ENCODE results near the gene IGFBP7. TPM values are rescaled to one million over a fixed set of nuclear protein-coding genes. Genes with fewer than 3 reads are reported as not detected.
"Not testable (repeated sequence)": the region's sequence is repeated elsewhere in the genome, so short reads cannot be mapped to it uniquely, and the experiment has no call there.

The IGFBP7 gene
- total RNA-seq, 1 donor from 2014 or later = 769 TPM

DNA sequence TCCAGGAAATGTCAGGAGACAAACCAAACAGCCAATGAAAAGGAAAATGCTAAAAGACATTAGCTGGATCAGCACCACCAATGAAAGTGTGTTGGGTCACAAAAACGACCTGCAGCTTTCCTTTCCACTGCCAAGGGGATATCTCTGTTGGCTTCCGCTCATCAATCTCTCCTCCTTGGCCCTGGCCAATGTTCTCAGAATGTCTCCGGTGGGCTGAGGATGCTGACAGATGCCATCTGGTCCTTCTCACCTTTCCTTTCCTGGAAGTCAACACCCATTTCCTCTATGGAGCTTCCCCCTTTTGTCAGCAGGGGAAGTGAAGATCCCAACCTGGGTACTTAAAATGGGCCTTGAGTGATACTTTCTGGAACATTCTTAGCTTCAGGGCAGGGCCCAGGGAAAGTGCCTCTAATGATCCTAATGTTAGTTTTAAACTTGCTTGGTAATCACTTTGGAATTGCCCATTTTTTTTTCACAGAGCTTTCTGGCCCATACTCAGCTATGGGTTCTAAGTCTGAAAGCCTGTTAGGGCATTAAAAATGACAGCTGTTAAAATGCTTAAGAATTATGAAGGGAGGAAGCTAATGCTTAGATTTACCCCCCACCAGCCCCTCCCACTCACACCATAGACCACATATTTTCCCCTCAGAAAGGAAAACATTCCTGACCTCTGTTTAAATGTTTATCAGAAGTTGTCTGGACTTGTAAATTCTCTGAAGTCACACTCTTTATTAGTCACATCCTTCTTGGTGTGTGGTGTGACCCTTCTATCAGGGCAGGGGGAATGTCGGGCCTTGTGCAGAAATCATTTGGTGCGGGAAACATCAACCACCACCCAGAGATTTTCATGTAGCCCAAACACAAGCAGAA is 29.2 kb downstream of the IGFBP7 start:
- ATAC-seq (ENCODE audit: poor library complexity) (no peak), DNase-seq (no peak)
- intact Hi-C loops (cut with DNase I) = no loop called here

- DNase-seq (no peak), ATAC-seq (ENCODE audit: poor library complexity) (peak; percentile 62)
- intact Hi-C loops (cut with DNase I) = no loop called here
Measured at GRCh38 chr4:57078685-57079521, 31.3 kb downstream of the IGFBP7 start.

GRCh38 chr4:57077550-57078343 is 32.4 kb downstream of the IGFBP7 start:
- intact Hi-C loops (cut with DNase I) = no loop called here
- ATAC-seq (ENCODE audit: poor library complexity) (no peak), DNase-seq (no peak)

DNA sequence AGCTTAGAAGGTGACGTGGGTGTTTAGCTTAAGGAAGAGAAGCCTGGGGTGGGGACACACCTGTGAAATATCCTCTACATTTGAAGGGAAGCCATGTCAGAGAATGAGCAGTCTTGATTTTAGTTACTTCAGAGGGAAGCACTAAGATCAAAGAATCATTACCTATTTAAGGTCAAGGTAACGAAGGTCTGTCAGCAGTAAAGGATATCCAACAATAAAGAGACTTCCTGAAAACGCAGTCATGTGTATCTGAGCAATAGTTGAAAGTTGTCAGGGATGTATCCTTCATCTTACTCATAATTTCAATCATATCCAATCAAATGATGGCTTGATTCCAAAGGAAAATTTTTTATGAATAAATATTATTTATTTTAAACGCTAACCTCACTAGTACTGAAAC is 33.5 kb downstream of the IGFBP7 start:
- no peak for DNase-seq
- intact Hi-C loops (cut with DNase I) = no loop called here
- ATAC-seq (ENCODE audit: poor library complexity) = no peak

- no peak for ATAC-seq (ENCODE audit: poor library complexity)
- intact Hi-C loops (cut with DNase I) = no loop called here
Measured at GRCh38 chr4:57075367-57075766, 34.8 kb downstream of the IGFBP7 start.

DNA sequence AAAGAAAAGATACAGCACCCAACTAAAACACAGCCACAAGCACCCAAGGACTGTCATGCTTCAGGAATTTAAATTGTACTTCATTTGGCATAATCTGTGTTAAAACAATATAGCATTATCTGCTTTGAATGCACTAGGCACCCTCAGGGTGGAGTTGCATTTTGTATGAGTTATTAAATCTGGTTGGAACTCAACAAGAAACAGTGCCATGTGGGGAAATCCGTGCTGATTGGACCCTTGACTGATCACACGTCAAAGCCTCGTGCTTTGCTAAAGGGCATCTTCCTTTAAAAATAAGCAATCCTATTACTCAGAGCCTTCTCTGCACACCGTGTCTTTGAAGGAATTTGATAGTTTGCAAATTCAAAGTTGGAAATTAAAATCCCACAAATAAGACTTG is 35.4 kb downstream of the IGFBP7 start:
- ATAC-seq (ENCODE audit: poor library complexity) (no peak), DNase-seq (no peak)
- intact Hi-C loops (cut with DNase I) = no loop called here

More at GRCh38 chr4:57075367-57075766, 34.8 kb downstream of the IGFBP7 start:
- no peak for DNase-seq

DNA sequence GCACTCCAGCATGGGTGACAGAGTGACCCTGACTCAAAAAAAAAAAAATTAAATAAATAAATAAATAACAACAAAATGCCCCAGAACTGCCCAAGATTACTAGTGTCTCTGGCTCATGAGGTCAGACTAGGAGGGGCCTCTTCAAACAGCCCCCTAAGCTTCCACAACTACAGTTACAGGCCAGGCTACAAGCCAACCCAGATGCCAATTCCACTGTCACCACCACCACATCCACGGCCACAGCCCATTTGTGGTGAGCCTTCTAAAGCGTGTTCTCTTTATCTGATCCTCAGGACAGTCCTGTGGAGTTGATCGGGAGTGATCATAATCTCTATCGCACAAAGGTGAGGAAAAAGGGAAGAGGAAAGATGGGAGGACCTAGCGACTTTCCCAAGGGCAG is 36.6 kb downstream of the IGFBP7 start:
- ATAC-seq (ENCODE audit: poor library complexity) = no peak

GRCh38 chr4:57071326-57071725 is 38.9 kb downstream of the IGFBP7 start:
- intact Hi-C loops (cut with DNase I) = no loop called here
- DNase-seq = peak; percentile 68
- ATAC-seq (ENCODE audit: poor library complexity) = peak; percentile 78

More for the DNA sequence above, 36.6 kb downstream of the IGFBP7 start:
- no peak for DNase-seq
- intact Hi-C loops (cut with DNase I) = no loop called here

DNA sequence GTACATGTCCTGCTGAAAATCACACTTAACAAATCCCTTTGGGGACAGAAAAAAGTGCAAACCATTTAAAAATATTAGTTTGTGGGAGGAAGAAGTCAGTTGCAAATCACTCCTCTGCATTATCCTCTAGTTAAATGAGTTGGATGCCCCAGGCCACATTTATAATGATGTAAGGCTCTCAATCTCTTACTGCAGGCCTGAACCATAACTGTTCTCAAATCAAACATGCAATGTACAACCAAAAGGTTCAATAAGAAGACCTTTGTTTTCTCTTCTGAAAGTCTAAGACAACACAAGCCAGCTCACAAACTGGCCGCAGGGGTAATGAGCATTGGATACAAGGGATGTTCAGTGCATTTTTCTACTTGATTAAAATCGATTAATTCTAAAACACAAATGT is 39.7 kb downstream of the IGFBP7 start:
- intact Hi-C loops (cut with DNase I) = no loop called here
- DNase-seq (no peak), ATAC-seq (ENCODE audit: poor library complexity) (no peak)

DNA sequence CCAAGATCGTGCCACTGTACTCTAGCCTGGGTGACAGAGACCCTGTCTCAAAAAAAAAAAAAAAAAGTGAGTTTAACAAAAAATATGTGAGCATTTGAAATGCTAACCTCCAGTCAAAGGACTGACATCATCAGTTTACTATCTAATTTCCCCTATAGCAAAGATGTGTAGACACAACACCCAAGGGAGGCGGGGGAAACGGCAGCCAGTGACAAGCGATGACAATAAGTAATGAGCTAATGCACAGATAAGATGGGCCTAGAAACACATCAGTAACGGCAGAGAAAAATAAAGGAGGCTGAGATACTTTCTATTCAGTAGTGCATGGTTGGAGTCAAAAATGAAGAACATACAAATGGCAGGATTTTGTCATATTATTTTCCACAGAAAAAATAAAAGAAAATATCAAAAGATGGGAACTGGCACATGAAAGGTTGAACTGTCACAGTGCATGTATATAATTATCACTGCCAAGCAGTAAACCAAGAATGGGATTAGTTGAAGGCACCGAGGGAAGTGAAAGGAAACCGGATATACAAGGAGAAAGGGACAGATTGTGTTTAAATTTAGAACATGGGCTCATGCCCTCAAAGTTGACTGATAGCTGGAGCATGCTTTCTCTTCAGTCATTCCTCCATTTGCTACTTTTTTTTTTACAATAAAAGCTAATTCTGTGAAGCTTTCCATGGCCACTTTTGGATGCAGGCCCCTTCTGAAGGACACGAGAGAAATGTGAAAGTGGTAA is 41.8 kb downstream of the IGFBP7 start:
- DNase-seq (no peak), ATAC-seq (ENCODE audit: poor library complexity) (no peak)
- intact Hi-C loops (cut with DNase I) = no loop called here

GRCh38 chr4:57065730-57066482 is 44.3 kb downstream of the IGFBP7 start:
- intact Hi-C loops (cut with DNase I) = no loop called here
- no peak for DNase-seq
- no peak for ATAC-seq (ENCODE audit: poor library complexity)

GRCh38 chr4:57064811-57065711 is 45.1 kb downstream of the IGFBP7 start:
- intact Hi-C loops (cut with DNase I) = no loop called here
- peak; percentile 76 for ATAC-seq (ENCODE audit: poor library complexity)
- peak; percentile 80 for DNase-seq

DNA sequence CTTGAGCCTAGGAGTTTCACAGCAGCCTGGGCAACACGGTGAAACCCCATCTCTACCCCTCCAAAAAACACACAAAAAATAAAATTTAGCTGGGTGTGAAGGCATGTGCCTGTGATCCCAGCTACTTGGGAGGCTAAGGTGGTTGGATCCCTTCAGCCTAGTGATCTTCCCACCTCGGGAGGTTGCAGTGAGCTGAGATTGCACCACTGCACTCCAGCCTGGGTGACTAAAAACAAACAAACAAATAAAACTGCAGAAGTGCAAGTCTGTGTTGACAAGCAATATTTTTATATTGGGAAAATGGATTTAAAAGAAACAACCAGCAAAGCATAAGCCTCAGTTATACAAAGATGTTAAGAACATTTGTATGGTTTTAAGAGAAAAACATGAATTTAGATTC is 46.1 kb downstream of the IGFBP7 start:
- no peak for ATAC-seq (ENCODE audit: poor library complexity)
- intact Hi-C loops (cut with DNase I) = no loop called here
- DNase-seq = no peak

DNA sequence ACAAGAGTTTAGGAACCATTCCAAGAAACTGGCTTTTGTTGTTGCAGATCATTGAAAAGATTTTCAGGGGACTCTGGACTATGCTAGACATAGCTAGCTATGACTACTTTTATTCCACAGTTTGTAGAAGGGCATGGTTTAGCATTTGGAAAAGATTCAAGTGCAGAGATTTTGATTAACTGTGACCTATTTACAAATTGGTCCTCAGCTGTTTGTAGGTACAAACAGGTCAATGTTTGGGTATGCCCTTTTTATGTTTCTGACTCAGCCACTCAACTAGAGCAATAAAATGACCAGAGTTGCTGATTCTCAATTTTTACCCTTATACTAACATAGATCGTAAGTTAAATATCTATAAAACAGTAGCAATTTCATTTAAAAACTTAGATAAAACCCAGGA is 46.7 kb downstream of the IGFBP7 start:
- ATAC-seq (ENCODE audit: poor library complexity) (no peak), DNase-seq (no peak)
- intact Hi-C loops (cut with DNase I) = no loop called here

GRCh38 chr4:57061395-57061794 is 48.8 kb downstream of the IGFBP7 start:
- ATAC-seq (ENCODE audit: poor library complexity) (no peak), DNase-seq (no peak)
- intact Hi-C loops (cut with DNase I) = no loop called here

DNA sequence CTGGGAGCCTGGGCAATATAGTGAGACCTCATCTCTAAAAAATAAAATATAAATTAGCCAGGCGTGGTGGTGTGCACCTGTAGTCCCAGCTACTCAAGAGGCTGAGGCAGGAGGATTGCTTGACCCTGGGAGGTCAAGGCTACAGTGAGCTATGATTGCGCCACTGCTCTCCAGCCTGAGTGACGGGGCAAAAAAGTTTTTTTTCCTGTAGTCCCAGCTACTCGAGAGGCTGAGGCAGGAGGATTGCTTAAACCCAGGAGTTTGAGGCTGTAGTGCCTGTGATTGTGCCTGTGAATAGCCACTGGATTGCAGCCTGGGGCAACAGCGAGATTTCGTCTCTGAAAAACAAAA is 49.5 kb downstream of the IGFBP7 start:
- DNase-seq; intact Hi-C loops (cut with DNase I); ATAC-seq (ENCODE audit: poor library complexity): not testable (repeated sequence)
